GM23338 (cell line): ENCODE measurements around the gene CRYBG3. TPM values are rescaled to one million over a fixed set of nuclear protein-coding genes. Genes with fewer than 3 reads are reported as not detected.

Source experiments
- ATAC-seq: fragments of 200-7000 bp; cut with Tn5 transposase; 3 replicates; pipeline ENCODE4 v1.9.1; 2020
- DNase-seq: peaks from one replicate; pipeline ENCODE4 v3.0.0-alpha.2; 2015; ENCODE audit warnings: low spot score
- H2AFZ ChIP-seq: fragments of 200-600 bp; sonication (generic); 2 replicates; pipeline ENCODE4 v1.8.0; 2016; ENCODE audit warnings: antibody characterized with exemption, mild to moderate bottlenecking, moderate library complexity
- H3F3A ChIP-seq: fragments of 200-600 bp; sonication (generic); replicated peaks from 2 replicates; pipeline ENCODE4 v1.8.0; 2017; ENCODE audit warnings: antibody characterized with exemption, mixed run types, low read depth
- H3K27ac ChIP-seq: fragments of 200-600 bp; sonication (generic); 2 replicates; pipeline ENCODE4 v1.6.1; 2016; ENCODE audit warnings: low read depth
- H3K27me3 ChIP-seq: fragments of 200-600 bp; sonication (generic); 2 replicates; pipeline ENCODE4 v1.8.0; 2016; ENCODE audit warnings: mild to moderate bottlenecking, mixed run types, moderate library complexity; ENCODE audit not compliant: insufficient read depth
- H3K36me3 ChIP-seq: fragments of 200-600 bp; sonication (generic); 2 replicates; pipeline ENCODE4 v1.8.0; 2016; ENCODE audit warnings: mild to moderate bottlenecking; ENCODE audit not compliant: insufficient read depth
- H3K4me1 ChIP-seq: fragments of 200-600 bp; sonication (generic); 2 replicates; pipeline ENCODE4 v1.8.0; 2016; ENCODE audit warnings: mild to moderate bottlenecking, moderate library complexity; ENCODE audit not compliant: insufficient read depth
- H3K4me2 ChIP-seq: fragments of 200-600 bp; sonication (generic); 2 replicates; pipeline ENCODE4 v1.7.1; 2017; ENCODE audit warnings: mixed run types
- H3K4me3 ChIP-seq: fragments of 200-600 bp; sonication (generic); 2 replicates; pipeline ENCODE4 v1.6.1; 2016; ENCODE audit warnings: mixed run types
- H3K79me2 ChIP-seq: fragments of 200-600 bp; sonication (generic); replicated peaks from 2 replicates; pipeline ENCODE4 v1.8.0; 2017; ENCODE audit warnings: mild to moderate bottlenecking; ENCODE audit not compliant: insufficient read depth
- H3K9me2 ChIP-seq: fragments of 200-600 bp; sonication (generic); 2 replicates; pipeline ENCODE4 v1.8.0; 2017; ENCODE audit not compliant: insufficient read depth
- H4K20me1 ChIP-seq: fragments of 200-600 bp; sonication (generic); replicated peaks from 2 replicates; pipeline ENCODE4 v1.8.0; 2017; ENCODE audit warnings: mild to moderate bottlenecking; ENCODE audit not compliant: insufficient read depth
- H3K27ac Mint-ChIP-seq: 2 replicates; pipeline ENCODE4 v1.8.0; 2020; ENCODE audit warnings: inconsistent platforms, mild to moderate bottlenecking, moderate library complexity, mixed read lengths
- H3K27me3 Mint-ChIP-seq: 3 replicates; pipeline ENCODE4 v1.8.0; 2022; ENCODE audit warnings: low read depth, mild to moderate bottlenecking, moderate library complexity, mixed read lengths, inconsistent platforms; ENCODE audit not compliant: insufficient read depth, poor library complexity
- H3K36me3 Mint-ChIP-seq: 3 replicates; pipeline ENCODE4 v1.8.0; 2021; ENCODE audit warnings: low read depth, mild to moderate bottlenecking, inconsistent platforms, moderate library complexity, mixed read lengths
- H3K4me1 Mint-ChIP-seq: 3 replicates; pipeline ENCODE4 v1.8.0; 2020; ENCODE audit warnings: mild to moderate bottlenecking, inconsistent platforms, mixed read lengths
- H3K4me3 Mint-ChIP-seq: 3 replicates; pipeline ENCODE4 v1.8.0; 2021; ENCODE audit warnings: moderate library complexity, mild to moderate bottlenecking, inconsistent platforms, mixed read lengths
- H3K9me3 Mint-ChIP-seq: 3 replicates; pipeline ENCODE4 v1.8.0; 2020; ENCODE audit warnings: moderate library complexity, mild to moderate bottlenecking, inconsistent platforms, mixed read lengths
- CREB1 ChIP-seq: fragments of 250-450 bp; sonication (Bioruptor Pico); IDR thresholded peaks from 2 replicates; pipeline ENCODE4 v1.5.0; 2020; ENCODE audit warnings: low read depth, mild to moderate bottlenecking, moderate library complexity
- CTCF ChIP-seq, 2 experiments: fragments of 200-600 bp in 1 of 2; sonication (generic) in 1 of 2; conservative IDR thresholded peaks; 2 replicates each; pipeline versions ENCODE4 v1.5.1 to v1.6.1; 2016 to 2017; ENCODE audit warnings: antibody characterized with exemption in 2 of 2, low read depth in 2 of 2, mild to moderate bottlenecking in 2 of 2, moderate library complexity in 1 of 2
- ETS1 ChIP-seq: IDR thresholded peaks from 2 replicates; pipeline ENCODE4 v1.6.1; 2016; ENCODE audit warnings: antibody characterized with exemption
- EZH2 ChIP-seq: fragments of 200-600 bp; sonication (generic); IDR thresholded peaks from one replicate; pipeline ENCODE4 v1.8.0; 2017; ENCODE audit warnings: antibody characterized with exemption, mild to moderate bottlenecking, low read depth; ENCODE audit not compliant: unreplicated experiment
- EZH2phosphoT487 ChIP-seq: fragments of 200-600 bp; sonication (generic); IDR thresholded peaks from one replicate; pipeline ENCODE4 v1.8.1; 2018; ENCODE audit warnings: antibody characterized with exemption; ENCODE audit not compliant: unreplicated experiment
- NANOG ChIP-seq: IDR thresholded peaks from 2 replicates; pipeline ENCODE4 v1.6.1; 2016; ENCODE audit warnings: antibody characterized with exemption, borderline replicate concordance
- POLR2AphosphoS5 ChIP-seq: IDR thresholded peaks from 2 replicates; pipeline ENCODE4 v1.6.1; 2016; ENCODE audit warnings: antibody characterized with exemption, low read depth
- REST ChIP-seq: IDR thresholded peaks from one replicate; pipeline ENCODE4 v1.6.1; 2018; ENCODE audit warnings: antibody characterized with exemption; ENCODE audit not compliant: unreplicated experiment
- ZNF114 ChIP-seq: fragments of 250-450 bp; sonication (Bioruptor Pico); IDR thresholded peaks from 2 replicates; pipeline ENCODE4 v1.5.0; 2020; ENCODE audit warnings: mild to moderate bottlenecking, moderate library complexity
- ZNF331 ChIP-seq: fragments of 250-450 bp; sonication (Bioruptor Pico); IDR thresholded peaks from 2 replicates; pipeline ENCODE4 v1.5.0; 2020; ENCODE audit warnings: low read depth, mild to moderate bottlenecking, moderate library complexity
- ZNF462 ChIP-seq: fragments of 250-450 bp; sonication (Bioruptor Pico); IDR thresholded peaks from 2 replicates; pipeline ENCODE4 v1.5.0; 2020; ENCODE audit warnings: mild to moderate bottlenecking, moderate library complexity
- polyA plus RNA-seq: library from polyadenylated mRNA; unstranded; fragments of >200 nt; fragmentation: Nextera tagmentation; extraction: Ambion mirVana; gene quantifications from 2 replicates; pipeline ENCODE4 v1.2.1, GENCODE V29; 2016
- total RNA-seq: library from RNA; depleted of rRNA; stranded (reverse); fragments of >200 nt; shearing (Covaris generic); gene quantifications from 2 replicates; pipeline ENCODE4 v1.2.3, GENCODE V29; 2014

Gene CRYBG3
- total and polyA plus RNA-seq, 2 experiments from 2014 or later: 2.3 to 8.9 TPM

- no peaks in the 10 kb centered on the region for H3K9me3 Mint-ChIP-seq
- no peak overlapping the region for H3K4me3 Mint-ChIP-seq
- Histone ChIP-seq H3K4me3 (no peak overlapping the region), H3K27ac (no peak overlapping the region), H3K9me2 (no peaks in the 10 kb centered on the region), H3F3A (no peaks in the 10 kb centered on the region), H3K27me3 (no peaks in the 10 kb centered on the region), H3K36me3 (0 out of 2 replicates have a peak, but pooled peaks cover 5% of the 10 kb centered on the region), H3K79me2 (no peaks in the 10 kb centered on the region), H3K4me1 (no peaks in the 10 kb centered on the region), H2AFZ (no peak overlapping the region), H4K20me1 (no peaks in the 10 kb centered on the region), H3K4me2 (no peak overlapping the region)
- H3K27ac Mint-ChIP-seq: no peak overlapping the region
- H3K27me3 Mint-ChIP-seq: no peaks in the 10 kb centered on the region
- ATAC-seq: no peak
- TF ChIP-seq CREB1: no peak
- no peak for TF ChIP-seq CTCF (conservative IDR thresholded peaks at IDR 0.05; ENCODE audit: low read depth in 2 of 2)
- no peak for TF ChIP-seq EZH2
- no peak for TF ChIP-seq ZNF114
- TF ChIP-seq ETS1: no peak
- no peak for TF ChIP-seq ZNF462 (CRISPR knock-in tag)
- TF ChIP-seq NANOG: no peak
- TF ChIP-seq ZNF331 (CRISPR knock-in tag): no peak
- no peak for TF ChIP-seq POLR2AphosphoS5
- no peak for TF ChIP-seq REST
- TF ChIP-seq EZH2phosphoT487: no peak
- H3K4me1 Mint-ChIP-seq: no peaks in the 10 kb centered on the region
- DNase-seq: no peak
- H3K36me3 Mint-ChIP-seq: peaks cover 4% of the 10 kb centered on the region; the same call in 2 of the 3 replicates
Observed at GRCh38 chr3:97884586-97885123, 62.8 kb downstream of the CRYBG3 start.
